H9 (cell line): ENCODE measurements around the gene PPFIBP1. TPM values are rescaled to one million over a fixed set of nuclear protein-coding genes. Genes with fewer than 3 reads are reported as not detected.
"Not testable (repeated sequence)": the region's sequence is repeated elsewhere in the genome, so short reads cannot be mapped to it uniquely, and the experiment has no call there.

Source experiments
- DNase-seq: peaks from one replicate; pipeline ENCODE4 v3.0.0-alpha.2; 2017
- H2AFZ ChIP-seq: one replicate; pipeline ENCODE4 v1.6.1; 2013; ENCODE audit warnings: mild to moderate bottlenecking, low read length, control low read depth, moderate library complexity
- H2AK5ac ChIP-seq: 2 replicates; pipeline ENCODE4 v1.6.1; 2013; ENCODE audit warnings: low read length, control low read depth, mixed read lengths; ENCODE audit not compliant: insufficient read length
- H2BK120ac ChIP-seq: one replicate; pipeline ENCODE4 v1.6.1; 2013; ENCODE audit warnings: low read depth, mild to moderate bottlenecking, low read length, control low read depth, inconsistent platforms; ENCODE audit not compliant: poor library complexity, severe bottlenecking
- H2BK12ac ChIP-seq: 2 replicates; pipeline ENCODE4 v1.6.1; 2013; ENCODE audit warnings: low read length, control low read depth, mixed read lengths, low read depth; ENCODE audit not compliant: insufficient read length
- H2BK15ac ChIP-seq: 2 replicates; pipeline ENCODE4 v1.6.1; 2013; ENCODE audit warnings: low read depth, low read length, control low read depth
- H2BK20ac ChIP-seq: one replicate; pipeline ENCODE4 v1.6.1; 2013; ENCODE audit warnings: low read depth, mild to moderate bottlenecking, low read length, control low read depth, inconsistent platforms; ENCODE audit not compliant: poor library complexity, severe bottlenecking
- H2BK5ac ChIP-seq: 2 replicates; pipeline ENCODE4 v1.6.1; 2013; ENCODE audit warnings: low read length, control low read depth, mixed read lengths; ENCODE audit not compliant: insufficient read length
- H3K14ac ChIP-seq: 2 replicates; pipeline ENCODE4 v1.6.1; 2013; ENCODE audit warnings: low read length, control low read depth; ENCODE audit not compliant: insufficient read depth
- H3K18ac ChIP-seq: 2 replicates; pipeline ENCODE4 v1.6.1; 2013; ENCODE audit warnings: low read depth, mild to moderate bottlenecking, mixed read lengths, low read length, control low read depth; ENCODE audit not compliant: insufficient read length
- H3K23ac ChIP-seq: 2 replicates; pipeline ENCODE4 v1.6.1; 2013; ENCODE audit warnings: low read length, control low read depth, mixed read lengths, low read depth; ENCODE audit not compliant: insufficient read length
- H3K23me2 ChIP-seq: 2 replicates; pipeline ENCODE4 v1.6.1; 2013; ENCODE audit warnings: low read depth, mild to moderate bottlenecking, mixed read lengths, low read length, control low read depth; ENCODE audit not compliant: insufficient read length, poor library complexity, severe bottlenecking
- H3K27ac ChIP-seq: 2 replicates; pipeline ENCODE4 v1.5.1; 2013; ENCODE audit warnings: low read length, control low read depth, mixed read lengths, low read depth; ENCODE audit not compliant: insufficient read length
- H3K27me3 ChIP-seq: 2 replicates; pipeline ENCODE4 v1.6.1; 2013; ENCODE audit warnings: low read length, control low read depth, inconsistent platforms; ENCODE audit not compliant: insufficient read depth
- H3K4ac ChIP-seq: 2 replicates; pipeline ENCODE4 v1.6.1; 2013; ENCODE audit warnings: low read depth, mild to moderate bottlenecking, control low read depth, inconsistent platforms, low read length, moderate library complexity
- H3K4me1 ChIP-seq: 2 replicates; pipeline ENCODE4 v1.6.1; 2013; ENCODE audit warnings: low read length, control low read depth, inconsistent platforms; ENCODE audit not compliant: insufficient read depth
- H3K4me2 ChIP-seq: 2 replicates; pipeline ENCODE4 v1.6.1; 2013; ENCODE audit warnings: low read length, control low read depth, mixed read lengths; ENCODE audit not compliant: insufficient read length, insufficient read depth
- H3K56ac ChIP-seq: 2 replicates; pipeline ENCODE4 v1.6.1; 2013; ENCODE audit warnings: low read depth, mild to moderate bottlenecking, mixed read lengths, low read length, control low read depth; ENCODE audit not compliant: insufficient read length
- H3K79me1 ChIP-seq: 2 replicates; pipeline ENCODE4 v1.6.1; 2013; ENCODE audit warnings: low read depth, mild to moderate bottlenecking, moderate library complexity, low read length, control low read depth, inconsistent platforms; ENCODE audit not compliant: insufficient read depth, poor library complexity, severe bottlenecking
- H3K79me2 ChIP-seq: 2 replicates; pipeline ENCODE4 v1.6.1; 2013; ENCODE audit warnings: low read length, control low read depth, inconsistent platforms; ENCODE audit not compliant: insufficient read depth
- H3K9ac ChIP-seq: 2 replicates; pipeline ENCODE4 v1.6.1; 2013; ENCODE audit warnings: low read length, control low read depth, mixed read lengths; ENCODE audit not compliant: insufficient read length; ENCODE audit errors: extremely low read depth
- H3K9me3 ChIP-seq: one replicate; pipeline ENCODE4 v1.6.1; 2013; ENCODE audit warnings: low read depth, low read length, inconsistent platforms; ENCODE audit not compliant: control insufficient read depth
- H3T11ph ChIP-seq: one replicate; pipeline ENCODE4 v1.6.1; 2013; ENCODE audit warnings: mild to moderate bottlenecking, low read length, control low read depth, inconsistent platforms
- H4K20me1 ChIP-seq: one replicate; pipeline ENCODE4 v1.6.1; 2013; ENCODE audit not compliant: control insufficient read depth, insufficient read length, insufficient read depth
- H4K5ac ChIP-seq: 2 replicates; pipeline ENCODE4 v1.6.1; 2013; ENCODE audit warnings: low read depth, mild to moderate bottlenecking, mixed read lengths, low read length, control low read depth; ENCODE audit not compliant: insufficient read length
- H4K8ac ChIP-seq: replicated peaks from 2 replicates; pipeline ENCODE4 v1.6.1; 2013; ENCODE audit warnings: low read length, control low read depth, mixed read lengths, low read depth; ENCODE audit not compliant: insufficient read length
- H4K91ac ChIP-seq: 2 replicates; pipeline ENCODE4 v1.6.1; 2013; ENCODE audit warnings: low read depth, mild to moderate bottlenecking, moderate library complexity, mixed read lengths, low read length, control low read depth; ENCODE audit not compliant: insufficient read length
- H3K27ac Mint-ChIP-seq, 3 experiments: 2 replicates in 2 of 3; 3 replicates in 1 of 3; pipeline ENCODE4 v1.8.0; 2020 to 2021; ENCODE audit warnings: mixed read lengths in 3 of 3, mild to moderate bottlenecking in 1 of 3, moderate library complexity in 1 of 3
- H3K27me3 Mint-ChIP-seq: 2 replicates; pipeline ENCODE4 v1.8.0; 2021; ENCODE audit warnings: low read depth, mild to moderate bottlenecking, moderate library complexity, mixed read lengths
- H3K36me3 Mint-ChIP-seq, 3 experiments: 2 replicates in 2 of 3; 3 replicates in 1 of 3; pipeline ENCODE4 v1.8.0; 2020 to 2021; ENCODE audit warnings: low read depth in 3 of 3, mixed read lengths in 3 of 3; ENCODE audit not compliant: insufficient read depth in 1 of 3
- H3K4me1 Mint-ChIP-seq, 2 experiments: 2 replicates each; pipeline ENCODE4 v1.8.0; 2020; ENCODE audit warnings: mixed read lengths in 2 of 2
- H3K4me3 Mint-ChIP-seq, 2 experiments: 2 replicates in 1 of 2; 3 replicates in 1 of 2; pipeline ENCODE4 v1.8.0; 2020 to 2021; ENCODE audit warnings: mild to moderate bottlenecking in 2 of 2, mixed read lengths in 2 of 2, moderate library complexity in 1 of 2
- H3K9me3 Mint-ChIP-seq, 2 experiments: 2 replicates in 1 of 2; 3 replicates in 1 of 2; pipeline ENCODE4 v1.8.0; 2020; ENCODE audit warnings: mild to moderate bottlenecking in 2 of 2, mixed read lengths in 2 of 2, moderate library complexity in 1 of 2
- WGBS: extraction: QIAGEN DNeasy Blood & Tissue Kit; methylation state at CpG from one replicate; pipeline ENCODE4 v1.1.7; 2013; ENCODE audit warnings: missing lambda C conversion rate, low lambda C conversion rate, mixed read lengths; ENCODE audit not compliant: insufficient read length; ENCODE audit errors: extremely low coverage; 5-methylcytosine and 5-hydroxymethylcytosine counted together
- total RNA-seq: library from RNA; stranded (reverse); gene quantifications from 2 replicates; pipeline ENCODE4 v1.2.1, GENCODE V29; 2021

Gene PPFIBP1
- total RNA-seq, 1 experiment from 2014 or later, result 29.2 TPM

DNA sequence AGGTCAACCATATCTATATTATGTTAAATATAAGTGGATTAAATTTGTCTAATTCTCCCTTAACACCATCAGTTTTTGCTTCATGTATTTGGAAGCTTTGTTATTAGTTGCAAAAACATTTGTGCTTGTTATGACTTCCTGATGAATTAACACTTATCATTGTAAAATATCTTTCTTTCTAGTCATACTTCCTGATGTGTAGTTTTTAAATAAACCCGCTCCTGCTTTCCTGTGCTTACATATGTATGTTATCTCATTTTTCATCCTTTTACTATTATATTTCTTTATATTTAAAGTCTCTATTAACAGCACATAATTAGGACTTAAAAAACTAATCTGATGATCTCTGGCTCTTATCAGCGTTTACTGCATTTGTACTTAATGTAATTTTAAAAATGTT lies 106.2 kb downstream of the PPFIBP1 start:
- not testable (repeated sequence) for H3K79me2 ChIP-seq

More for the DNA sequence above, 106.2 kb downstream of the PPFIBP1 start:
- not testable (repeated sequence) for H2BK15ac ChIP-seq, H3K36me3 Mint-ChIP-seq, H2BK5ac ChIP-seq, H4K91ac ChIP-seq, H2AFZ ChIP-seq, H3K4me2 ChIP-seq, H3K56ac ChIP-seq, H3K18ac ChIP-seq, H3K23me2 ChIP-seq, H3K9ac ChIP-seq, H3K9me3 ChIP-seq, H2BK12ac ChIP-seq, H3K4me1 Mint-ChIP-seq, H4K20me1 ChIP-seq, H3K4me1 ChIP-seq, H3T11ph ChIP-seq, H3K9me3 Mint-ChIP-seq, H3K23ac ChIP-seq, H3K27ac ChIP-seq, H3K79me1 ChIP-seq, H2BK120ac ChIP-seq, H3K27me3 ChIP-seq, H3K14ac ChIP-seq, DNase-seq, H3K27me3 Mint-ChIP-seq, H2BK20ac ChIP-seq, H4K5ac ChIP-seq, H2AK5ac ChIP-seq, H3K4me3 Mint-ChIP-seq, H3K27ac Mint-ChIP-seq, H4K8ac ChIP-seq, H3K4ac ChIP-seq
- no CpG with 5 or more reads among the region's 2 CpGs for WGBS
